CD4-positive, alpha-beta memory T cell (primary cell): Measurements from ENCODE around the gene SLC38A1. TPM values are rescaled to one million over a fixed set of nuclear protein-coding genes. Genes with fewer than 3 reads are reported as not detected.

Experiments
- CTCF ChIA-PET: fragments of 350-600 bp; sonication (Branson Sonifier 250); formaldehyde crosslinking; loops from one replicate; lab custom pipeline; 2021; ENCODE audit warnings: inconsistent platforms; ENCODE audit not compliant: partially characterized antibody; lab: Charles Lee
- POLR2A ChIA-PET: fragments of 350-600 bp; sonication (Branson Sonifier 250); formaldehyde crosslinking; loops from one replicate; lab custom pipeline; 2021; ENCODE audit not compliant: partially characterized antibody; lab: Charles Lee
- DNase-seq, 5 donors: peaks; one replicate each; pipeline versions ENCODE4 v3.0.0 to v3.0.0-alpha.2; 2020 to 2022; ENCODE audit warnings: mixed read lengths in 1 of 5
- H3K27ac ChIP-seq: one replicate; pipeline ENCODE4 v1.7.0; 2013; ENCODE audit warnings: low read depth, low read length
- H3K27me3 ChIP-seq: 2 replicates; pipeline ENCODE4 v1.7.0; 2013; ENCODE audit warnings: mild to moderate bottlenecking, low read length, moderate library complexity; ENCODE audit not compliant: insufficient read depth
- H3K36me3 ChIP-seq: 2 replicates; pipeline ENCODE4 v1.7.0; 2013; ENCODE audit warnings: mild to moderate bottlenecking, low read length, moderate library complexity; ENCODE audit not compliant: insufficient read depth
- H3K4me1 ChIP-seq: 2 replicates; pipeline ENCODE4 v1.7.0; 2013; ENCODE audit warnings: mild to moderate bottlenecking, low read length, moderate library complexity; ENCODE audit not compliant: insufficient read depth
- H3K4me3 ChIP-seq, 2 donors: one replicate each; pipeline ENCODE4 v1.7.0; 2013; ENCODE audit warnings: low read length in 2 of 2, mild to moderate bottlenecking in 1 of 2
- H3K9me3 ChIP-seq, 2 donors: one replicate each; pipeline ENCODE4 v1.7.0; 2013; ENCODE audit warnings: low read length in 2 of 2, control low read depth in 1 of 2; ENCODE audit not compliant: control insufficient read depth in 1 of 2
- H3K27ac Mint-ChIP-seq, 7 donors: one replicate each; pipeline ENCODE4 v1.8.0; 2020 to 2021; ENCODE audit warnings: mixed read lengths in 7 of 7, mild to moderate bottlenecking in 6 of 7, inconsistent platforms in 3 of 7, moderate library complexity in 3 of 7
- H3K27me3 Mint-ChIP-seq, 2 donors: one replicate each; pipeline ENCODE4 v1.8.0; 2020 to 2021; ENCODE audit warnings: mixed read lengths in 2 of 2
- H3K36me3 Mint-ChIP-seq, 2 donors: one replicate each; pipeline ENCODE4 v1.8.0; 2020 to 2021; ENCODE audit warnings: mixed read lengths in 2 of 2, inconsistent platforms in 1 of 2, mild to moderate bottlenecking in 1 of 2
- H3K4me1 Mint-ChIP-seq, 4 donors: one replicate each; pipeline ENCODE4 v1.8.0; 2020 to 2021; ENCODE audit warnings: mixed read lengths in 4 of 4, mild to moderate bottlenecking in 1 of 4
- H3K4me3 Mint-ChIP-seq, 8 donors: one replicate each; pipeline ENCODE4 v1.8.0; 2020 to 2021; ENCODE audit warnings: mixed read lengths in 8 of 8, mild to moderate bottlenecking in 7 of 8, moderate library complexity in 6 of 8, inconsistent platforms in 3 of 8
- H3K9me3 Mint-ChIP-seq, 8 donors: one replicate each; pipeline ENCODE4 v1.8.0; 2020 to 2021; ENCODE audit warnings: mixed read lengths in 8 of 8, mild to moderate bottlenecking in 5 of 8, inconsistent platforms in 3 of 8, moderate library complexity in 1 of 8
- intact Hi-C: fragments of 100-400 bp; cut with micrococcal nuclease; formaldehyde crosslinking; loops from one replicate; pipeline ENCODE4 v1.15.1; 2023
- polyA plus RNA-seq, 2 donors: library from polyadenylated mRNA; unstranded; fragments of 300-500 nt; fragmentation: Illumina TruSeq; gene quantifications; one replicate each; pipeline ENCODE4 v1.2.3, GENCODE V29; 2021
- total RNA-seq, 2 experiments: library from RNA; stranded (reverse); gene quantifications; one replicate each; pipeline ENCODE4 v1.2.3, GENCODE V29; 2021

Gene SLC38A1
- total and polyA plus RNA-seq, 4 experiments from 2014 or later, result 230 to 307 (median 268) TPM

DNA sequence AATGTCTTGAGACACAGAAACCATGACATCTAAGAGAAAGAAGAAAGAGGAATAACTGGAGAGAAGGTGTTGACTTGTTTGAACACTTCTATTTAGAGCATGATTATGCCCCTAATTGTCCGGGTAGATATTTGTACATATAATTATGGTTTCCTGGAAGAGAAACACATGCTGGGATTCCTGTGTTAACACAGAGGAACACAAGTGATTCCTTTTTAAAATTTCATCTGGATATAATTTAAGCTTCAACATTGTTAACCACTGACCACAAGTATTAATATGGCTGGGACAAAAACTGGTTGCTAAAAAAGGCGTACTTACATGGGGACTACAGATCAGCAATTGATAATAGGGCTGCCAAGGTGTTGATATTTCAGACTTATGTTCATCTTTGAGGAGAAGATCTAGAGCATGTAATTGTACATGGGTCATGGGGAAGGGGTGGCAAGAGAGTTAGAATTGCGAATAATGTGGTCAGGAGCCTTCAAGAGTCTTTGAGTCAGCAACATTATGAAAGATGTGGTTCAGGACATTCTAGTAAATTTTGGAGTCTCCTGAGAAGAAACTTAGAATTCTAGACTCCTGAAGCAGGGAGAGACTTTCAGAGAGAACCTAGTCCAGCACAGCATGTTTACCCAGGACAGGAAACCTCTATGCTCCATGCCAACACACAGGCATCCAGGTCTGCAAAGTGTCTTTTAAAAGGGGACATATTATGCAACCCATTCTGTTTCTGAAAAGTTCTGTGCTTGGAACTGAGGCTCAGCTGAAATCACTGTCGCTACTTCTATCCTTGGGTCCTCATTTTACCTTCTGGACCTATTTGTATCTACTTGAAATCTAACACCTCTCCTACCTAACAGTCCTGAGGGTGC, 56.5 kb downstream of the SLC38A1 start:
- Histone ChIP-seq H3K27ac (peak overlapping the region; percentile 87), H3K9me3 (no peaks in the 10 kb centered on the region), H3K36me3 (peaks cover 20% of the 10 kb centered on the region), H3K4me1 (peaks cover 99% of the 10 kb centered on the region), H3K4me3 (no peak overlapping the region), H3K27me3 (no peaks in the 10 kb centered on the region)
- intact Hi-C loops, result no loop called here
- CTCF ChIA-PET, result no interaction called here
- Mint-ChIP-seq H3K36me3 (peaks cover 41 to 72% of the 10 kb centered on the region in 2 donors), H3K27ac (peak overlapping the region; percentile 96 to 100 (median 99)), H3K27me3 (no peaks in the 10 kb centered on the region), H3K4me3 (peak overlapping the region in 4 of 8 donors; percentile 3 to 75 (median 51)), H3K9me3 (peaks cover 0 to 3% (median 0%) of the 10 kb centered on the region in 8 donors), H3K4me1 (peaks cover 77 to 97% (median 87%) of the 10 kb centered on the region in 4 donors)
- DNase-seq, result no peak
- POLR2A ChIA-PET, result interaction anchor here (4.9 to 14.8 kb wide), 3 partner anchors 8 to 59 kb away, joined by 44 to 552 read pairs (median 134); partner anchors contain the start of gene SLC38A1

DNA sequence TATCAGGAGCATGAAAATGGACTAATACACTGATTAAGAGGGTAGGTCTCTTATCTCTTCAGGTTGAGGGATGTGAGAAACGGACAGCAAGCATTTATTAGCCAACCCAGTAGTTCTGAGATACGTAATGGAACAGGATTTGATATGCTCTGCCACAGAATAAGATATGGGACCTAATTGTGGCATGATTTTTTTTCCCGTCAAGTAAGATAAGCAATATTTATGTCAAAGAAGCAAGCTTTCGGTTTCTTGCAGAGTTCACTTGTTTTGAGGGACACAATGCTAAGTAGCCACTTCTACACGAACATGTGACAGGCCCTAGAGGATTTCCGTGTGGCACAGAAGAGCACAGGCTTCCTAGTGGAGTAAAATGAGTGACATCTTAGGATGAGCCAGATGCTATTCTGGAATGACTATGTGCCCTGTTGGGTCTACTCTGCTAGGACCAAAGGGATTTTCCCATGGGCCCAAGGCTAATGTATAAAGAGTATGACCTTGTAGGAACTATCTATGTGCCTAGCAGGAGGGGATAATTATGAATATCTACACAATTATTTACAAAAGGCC, 57.9 kb downstream of the SLC38A1 start:
- peak overlapping the region; percentile 87 for H3K27ac ChIP-seq
- Mint-ChIP-seq H3K4me3 (peak overlapping the region in 7 of 8 donors; percentile 36 to 83 (median 62)), H3K4me1 (peaks cover 73 to 87% (median 80%) of the 10 kb centered on the region in 4 donors), H3K27ac (peak overlapping the region; percentile 96 to 100 (median 99)), H3K36me3 (peaks cover 51 to 79% of the 10 kb centered on the region in 2 donors), H3K27me3 (no peaks in the 10 kb centered on the region), H3K9me3 (peaks cover 0 to 3% (median 0%) of the 10 kb centered on the region in 8 donors)
- peaks cover 86% of the 10 kb centered on the region for H3K4me1 ChIP-seq
- H3K4me3 ChIP-seq, result no peak overlapping the region
- ChIA-PET POLR2A (interaction anchor here (1.0 to 13.0 kb wide), 4 partner anchors 8 to 161 kb away, joined by 3 to 134 read pairs (median 63); partner anchors contain the start of gene SLC38A1), CTCF (no interaction called here)
- H3K9me3 ChIP-seq, result no peaks in the 10 kb centered on the region
- peaks cover 31% of the 10 kb centered on the region for H3K36me3 ChIP-seq
- DNase-seq, result peak in 1 of 5 donors; percentile 44
- no peaks in the 10 kb centered on the region for H3K27me3 ChIP-seq
- intact Hi-C loops, result loop anchor here (1.0 kb wide), 2 partner anchors 8 to 56 kb away; no protein-coding TSS in a partner anchor

DNA sequence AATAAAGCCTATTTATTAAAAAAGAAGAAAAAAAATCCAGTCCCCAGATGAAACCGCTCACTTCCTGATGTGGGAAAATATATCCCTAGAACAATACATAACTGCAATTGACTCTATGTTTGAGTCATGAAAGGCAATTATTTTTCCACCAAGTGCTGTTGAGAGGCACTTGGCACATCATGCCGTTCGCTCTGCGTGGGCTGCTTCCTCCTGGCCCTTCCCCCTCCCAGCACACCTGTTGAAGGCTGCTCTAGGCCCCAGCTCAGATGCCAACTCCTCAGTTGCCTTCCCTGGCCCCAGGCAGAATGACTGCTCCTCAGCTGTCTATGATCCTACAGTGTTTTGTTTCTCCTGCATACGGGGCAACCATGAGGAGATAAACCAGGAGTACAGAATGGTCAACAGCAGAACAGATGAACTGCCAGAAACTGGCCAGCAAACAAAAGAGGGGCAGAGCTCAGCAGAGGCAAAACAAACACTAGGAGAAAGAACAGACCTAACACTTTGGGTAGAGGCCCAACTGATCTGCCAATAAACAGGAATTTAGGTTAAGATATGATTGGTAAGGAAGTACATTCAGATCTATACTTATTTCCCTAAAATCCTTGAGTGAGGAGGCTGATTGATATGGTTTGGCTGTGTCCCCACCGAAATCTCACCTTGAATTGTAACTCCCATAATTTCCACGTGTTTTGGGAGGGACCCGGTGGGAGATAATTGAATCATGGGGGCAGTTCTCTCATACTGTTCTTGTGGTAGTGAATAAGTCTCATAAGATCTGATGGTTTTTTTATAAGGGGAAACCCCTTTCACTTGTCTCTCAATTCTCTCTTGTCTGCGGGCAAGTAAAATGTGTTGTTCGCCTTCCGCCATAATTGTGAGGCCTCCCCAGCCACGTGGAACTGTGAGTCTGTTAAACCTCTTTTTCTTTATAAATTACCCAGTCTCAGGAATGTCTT, 58.6 kb downstream of the SLC38A1 start:
- Mint-ChIP-seq H3K9me3 (peaks cover 0 to 3% (median 0%) of the 10 kb centered on the region in 8 donors), H3K36me3 (peaks cover 58 to 86% of the 10 kb centered on the region in 2 donors), H3K27ac (peak overlapping the region; percentile 96 to 100 (median 99)), H3K27me3 (no peaks in the 10 kb centered on the region), H3K4me3 (peak overlapping the region in 7 of 8 donors; percentile 56 to 83 (median 66)), H3K4me1 (peaks cover 68 to 83% (median 76%) of the 10 kb centered on the region in 4 donors)
- Histone ChIP-seq H3K4me3 (no peak overlapping the region), H3K27ac (peak overlapping the region; percentile 87), H3K4me1 (peaks cover 79% of the 10 kb centered on the region), H3K9me3 (no peaks in the 10 kb centered on the region), H3K27me3 (no peaks in the 10 kb centered on the region), H3K36me3 (peaks cover 38% of the 10 kb centered on the region)
- DNase-seq, result peak; percentile 55 to 81 (median 62)
- CTCF ChIA-PET, result interaction anchor here (0.8 to 1.0 kb wide), 2 partner anchors 59 to 60 kb away, joined by 3 read pairs; partner anchors contain the start of gene SLC38A1
- POLR2A ChIA-PET, result interaction anchor here (0.9 to 13.0 kb wide), 6 partner anchors 9 to 162 kb away, joined by 3 to 134 read pairs (median 6); partner anchors contain the start of gene SLC38A1
- intact Hi-C loops, result loop anchor here (1.0 kb wide), 2 partner anchors 9 to 57 kb away; no protein-coding TSS in a partner anchor

- H3K27me3 ChIP-seq, result no peaks in the 10 kb centered on the region
- H3K9me3 Mint-ChIP-seq, result peaks cover 0 to 3% (median 0%) of the 10 kb centered on the region in 8 donors
Measured at GRCh38 chr12:46209170-46209569, 59.7 kb downstream of the SLC38A1 start.

GRCh38 chr12:46208370-46208769, 60.5 kb downstream of the SLC38A1 start:
- H3K27ac Mint-ChIP-seq, result peak overlapping the region; percentile 1 to 100 (median 96)
- Histone ChIP-seq H3K36me3 (peaks cover 50% of the 10 kb centered on the region), H3K27ac (no peak overlapping the region), H3K4me1 (peaks cover 61% of the 10 kb centered on the region), H3K9me3 (no peaks in the 10 kb centered on the region), H3K4me3 (no peak overlapping the region), H3K27me3 (no peaks in the 10 kb centered on the region)
- H3K9me3 Mint-ChIP-seq, result peaks cover 0 to 3% (median 0%) of the 10 kb centered on the region in 8 donors
- intact Hi-C loops, result no loop called here
- H3K4me3 Mint-ChIP-seq, result no peak overlapping the region
- ChIA-PET POLR2A (interaction anchor here (1.0 to 13.0 kb wide), 5 partner anchors 10 to 62 kb away, joined by 3 to 134 read pairs (median 6); partner anchors contain the start of gene SLC38A1), CTCF (interaction anchor here (0.6 to 2.4 kb wide), 7 partner anchors 9 to 218 kb away, joined by 3 to 9 read pairs (median 4); partner anchors contain the start of genes SCAF11 and SLC38A1)
- no peaks in the 10 kb centered on the region for H3K27me3 Mint-ChIP-seq
- H3K36me3 Mint-ChIP-seq, result peaks cover 71 to 92% of the 10 kb centered on the region in 2 donors
- DNase-seq, result no peak
- H3K4me1 Mint-ChIP-seq, result peaks cover 53 to 72% (median 64%) of the 10 kb centered on the region in 4 donors

More at GRCh38 chr12:46209170-46209569, 59.7 kb downstream of the SLC38A1 start:
- peaks cover 69% of the 10 kb centered on the region for H3K4me1 ChIP-seq
- intact Hi-C loops, result no loop called here
- peaks cover 67 to 88% of the 10 kb centered on the region in 2 donors for H3K36me3 Mint-ChIP-seq
- CTCF ChIA-PET, result interaction anchor here (0.6 to 2.4 kb wide), 4 partner anchors 8 to 94 kb away, joined by 3 to 9 read pairs (median 5); partner anchors contain the start of gene SLC38A1
- H3K27me3 Mint-ChIP-seq, result no peaks in the 10 kb centered on the region
- DNase-seq, result peak in 1 of 5 donors; percentile 47
- H3K9me3 ChIP-seq, result no peaks in the 10 kb centered on the region
- POLR2A ChIA-PET, result interaction anchor here (0.6 to 13.0 kb wide), 7 partner anchors 10 to 163 kb away, joined by 3 to 134 read pairs (median 3); partner anchors contain the start of gene SLC38A1
- no peak overlapping the region for H3K4me3 ChIP-seq
- peak overlapping the region; percentile 96 to 100 (median 99) for H3K27ac Mint-ChIP-seq
- peaks cover 61 to 80% (median 68%) of the 10 kb centered on the region in 4 donors for H3K4me1 Mint-ChIP-seq
- peaks cover 46% of the 10 kb centered on the region for H3K36me3 ChIP-seq
- peak overlapping the region; percentile 87 for H3K27ac ChIP-seq
- H3K4me3 Mint-ChIP-seq, result peak overlapping the region in 6 of 8 donors; percentile 21 to 83 (median 66)

- no peak for DNase-seq
- no peaks in the 10 kb centered on the region for H3K9me3 ChIP-seq
- intact Hi-C loops, result no loop called here
- Mint-ChIP-seq H3K36me3 (peaks cover 72 to 92% of the 10 kb centered on the region in 2 donors), H3K9me3 (peaks cover 0 to 3% (median 0%) of the 10 kb centered on the region in 8 donors), H3K27ac (peak overlapping the region in 5 of 7 donors; percentile 12 to 96 (median 24)), H3K4me1 (peaks cover 46 to 65% (median 56%) of the 10 kb centered on the region in 4 donors), H3K4me3 (no peak overlapping the region), H3K27me3 (no peaks in the 10 kb centered on the region)
- H3K27me3 ChIP-seq, result no peaks in the 10 kb centered on the region
- H3K27ac ChIP-seq, result no peak overlapping the region
- H3K4me3 ChIP-seq, result no peak overlapping the region
- peaks cover 54% of the 10 kb centered on the region for H3K4me1 ChIP-seq
- peaks cover 56% of the 10 kb centered on the region for H3K36me3 ChIP-seq
- CTCF ChIA-PET, result interaction anchor here (0.8 to 2.4 kb wide), 6 partner anchors 8 to 217 kb away, joined by 3 to 9 read pairs (median 4); partner anchors contain the start of genes SCAF11 and SLC38A1
- POLR2A ChIA-PET, result interaction anchor here (2.3 to 13.0 kb wide), 3 partner anchors 12 to 63 kb away, joined by 6 to 134 read pairs (median 118); partner anchors contain the start of gene SLC38A1
Measured at GRCh38 chr12:46207644-46208043, 61.2 kb downstream of the SLC38A1 start.
